ENCODE measurements around the gene OLFM1.

The OLFM1 gene

DNA sequence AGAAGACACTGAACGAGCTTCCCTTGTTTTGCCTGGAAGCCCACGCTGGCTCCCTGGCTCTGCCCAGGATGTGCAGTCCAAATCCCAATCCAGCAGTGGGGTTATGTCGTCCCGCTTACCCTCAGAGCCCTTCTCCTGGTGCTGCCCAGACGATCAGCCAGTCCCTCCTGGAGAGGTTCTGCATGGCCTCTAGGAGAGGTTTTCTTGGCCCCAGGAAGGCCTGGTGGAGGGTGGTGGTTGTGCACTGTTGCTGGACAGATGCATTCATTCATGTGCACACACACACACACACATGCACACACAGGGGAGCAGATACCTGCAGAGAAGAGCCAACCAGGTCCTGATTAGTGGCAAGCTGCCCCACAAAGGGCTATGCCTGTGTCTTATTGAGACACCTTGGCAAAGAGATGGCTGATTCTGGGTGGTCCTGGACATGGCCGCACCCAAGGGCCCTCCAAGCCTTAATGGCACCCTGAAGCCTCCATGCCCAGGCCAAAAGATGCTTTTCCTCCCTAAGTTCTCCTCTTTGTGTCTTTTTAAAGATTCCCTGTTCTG lies 10.5 kb upstream of the OLFM1 start:
- DNase-seq = no peak

DNA sequence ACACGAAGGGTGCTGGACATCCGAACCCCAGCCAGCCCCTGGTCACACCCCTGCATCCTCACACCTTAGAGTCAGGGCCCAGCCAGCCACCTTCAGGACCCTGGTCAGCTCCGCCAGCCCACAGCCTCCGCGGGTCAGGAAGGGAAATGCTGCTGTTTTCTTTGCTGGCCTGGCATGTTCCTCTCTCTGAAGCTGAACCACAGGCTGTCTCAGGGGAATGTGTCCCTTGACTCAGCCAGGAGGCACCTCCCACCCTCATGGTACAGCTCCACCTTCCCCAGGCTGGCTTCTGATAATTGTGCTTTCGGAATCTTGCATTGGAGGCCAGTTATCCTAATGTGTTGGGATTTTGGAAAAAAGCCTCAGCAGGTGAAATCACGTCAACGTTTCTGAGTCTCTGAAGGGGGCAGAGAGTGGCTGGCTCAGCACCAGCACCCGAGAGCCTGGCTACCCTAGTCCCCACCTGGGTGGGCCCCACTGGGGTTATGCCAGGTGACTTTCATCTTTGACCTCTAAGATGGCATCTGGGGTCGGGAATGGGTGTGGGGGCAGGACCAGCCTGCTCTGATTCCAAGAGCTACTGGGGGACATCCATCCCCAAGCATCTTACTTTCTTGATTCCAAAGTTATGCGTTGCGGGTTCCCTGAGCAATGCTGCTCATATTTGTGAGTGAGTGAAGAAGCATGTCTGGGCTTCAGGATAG lies 9.8 kb upstream of the OLFM1 start:
- DNase-seq = peak; percentile 45

DNA sequence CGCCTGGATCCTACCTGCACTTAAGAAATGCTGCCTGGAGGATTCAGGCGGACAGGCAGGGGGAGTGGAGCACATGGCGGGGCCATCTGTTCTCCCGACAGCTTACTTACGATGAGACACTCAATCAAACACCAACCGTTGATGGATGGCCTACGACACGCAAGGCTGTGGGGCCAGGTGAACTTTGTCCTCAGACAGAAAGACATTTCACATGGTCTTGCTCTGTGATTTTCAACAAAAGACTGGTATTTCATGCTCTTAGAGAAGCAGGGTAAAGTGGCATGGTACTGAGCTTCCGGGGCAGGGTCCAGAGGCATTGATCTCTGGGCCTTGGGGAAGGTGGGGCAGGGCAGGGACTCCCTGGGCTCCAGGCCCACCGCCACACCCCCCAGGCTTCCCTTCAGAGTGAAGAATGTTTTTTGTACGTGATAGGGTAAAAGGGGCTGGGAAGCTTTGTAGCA lies 9.1 kb upstream of the OLFM1 start:
- no peak for DNase-seq

DNA sequence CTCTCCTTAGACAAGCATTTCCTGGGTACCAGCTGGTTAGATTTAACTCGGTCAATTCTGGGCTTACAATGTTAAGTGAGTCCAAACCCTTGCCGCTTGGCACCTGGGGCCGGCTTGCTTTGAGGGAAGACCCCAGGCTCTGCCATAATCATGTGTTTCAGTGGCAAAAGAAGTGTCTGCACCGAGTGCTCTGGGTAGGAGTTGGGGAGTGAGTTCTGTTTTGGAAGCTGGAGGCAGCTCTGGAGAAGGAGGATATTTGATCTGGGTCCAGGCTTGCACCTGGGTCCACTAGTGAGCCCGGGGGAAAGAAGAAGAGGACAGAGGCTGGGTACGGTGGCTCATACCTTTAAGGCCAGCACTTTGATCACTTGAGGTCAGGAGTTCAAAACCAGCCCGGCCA lies 8.4 kb upstream of the OLFM1 start:
- no peak for DNase-seq

DNA sequence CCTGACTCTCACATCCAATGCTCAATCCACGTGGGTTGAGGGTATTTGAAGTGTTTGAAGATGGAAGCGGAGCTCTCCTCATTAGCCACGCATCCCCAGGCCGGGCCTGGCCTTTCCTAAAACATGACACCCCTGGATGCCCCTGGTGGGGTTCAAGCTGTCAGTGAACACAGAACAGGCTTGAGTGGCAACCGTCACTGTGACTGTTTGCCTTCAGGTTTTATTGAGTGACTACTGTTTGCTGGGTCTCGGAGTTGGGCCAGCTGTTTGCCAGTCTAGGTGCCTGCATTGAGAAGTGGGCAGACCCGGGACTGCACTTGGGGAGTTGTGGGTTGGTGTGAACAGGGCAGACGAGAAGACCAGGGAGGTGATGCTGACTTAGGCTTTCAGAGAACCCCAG lies 7.8 kb upstream of the OLFM1 start:
- no peak for DNase-seq

DNA sequence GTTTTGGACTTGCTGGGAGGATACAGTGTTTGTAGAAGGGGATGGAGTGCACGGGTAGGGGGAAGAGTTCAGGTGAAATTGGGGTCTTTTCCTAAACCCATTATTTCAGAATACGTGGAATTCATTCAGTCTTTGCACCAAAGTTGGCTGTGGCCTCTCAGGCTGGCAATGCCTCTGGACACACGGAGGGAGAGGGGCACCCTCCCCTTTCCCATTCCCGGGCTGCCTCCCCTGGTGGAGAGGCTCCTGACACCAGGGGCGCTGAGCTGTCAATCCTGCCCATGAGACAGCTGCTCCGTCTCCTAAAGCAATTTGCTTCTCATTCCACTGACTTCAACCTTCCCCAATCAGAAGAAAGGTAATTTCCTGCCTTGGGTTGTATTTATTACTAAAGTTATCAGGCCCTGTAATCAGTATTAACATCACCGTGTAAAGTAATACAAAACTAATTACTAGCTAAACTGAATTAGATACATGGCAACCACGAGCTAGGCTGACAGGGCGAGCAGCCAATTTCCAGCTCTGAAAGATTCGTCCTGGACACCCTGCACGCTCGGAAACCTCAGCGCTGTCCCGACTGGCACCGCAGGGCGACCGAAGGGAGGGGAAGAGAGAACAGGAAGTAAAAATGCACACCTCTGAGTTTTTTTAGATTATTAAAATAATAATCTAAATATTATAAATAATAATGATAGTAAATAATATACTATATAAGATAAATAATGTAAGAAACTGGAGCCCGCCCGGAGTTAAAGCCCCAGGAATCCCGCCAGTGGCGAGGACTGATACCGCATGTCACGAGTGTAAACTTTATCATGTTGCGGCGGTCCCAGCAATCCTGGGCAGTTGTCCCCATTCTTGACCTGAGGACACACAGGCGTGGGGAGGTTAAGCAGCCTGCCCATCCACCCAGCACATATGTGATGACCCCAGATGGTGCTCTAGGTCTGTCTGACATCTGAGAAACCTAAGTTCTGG lies 6.9 kb upstream of the OLFM1 start:
- DNase-seq = no peak

DNA sequence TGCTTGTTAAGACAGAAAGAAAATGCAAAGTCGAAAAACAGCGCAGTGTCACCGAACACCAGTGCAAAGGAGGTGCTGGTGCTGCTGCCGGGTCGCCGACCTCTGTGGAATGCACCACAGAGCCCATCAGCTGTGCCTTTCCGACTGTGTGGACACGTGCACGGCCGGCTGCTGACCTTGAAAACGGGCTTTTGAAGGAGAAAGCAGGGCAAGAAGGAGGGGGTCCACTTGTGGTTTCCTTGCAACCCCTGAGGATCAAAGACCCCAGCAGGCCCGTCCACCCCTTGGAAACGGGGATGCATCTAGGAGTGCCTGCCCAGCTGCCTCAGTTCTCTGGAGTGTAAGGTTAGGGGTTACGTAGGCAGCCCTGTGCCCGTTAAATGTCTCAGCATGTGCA lies 6.2 kb upstream of the OLFM1 start:
- no peak for DNase-seq

DNA sequence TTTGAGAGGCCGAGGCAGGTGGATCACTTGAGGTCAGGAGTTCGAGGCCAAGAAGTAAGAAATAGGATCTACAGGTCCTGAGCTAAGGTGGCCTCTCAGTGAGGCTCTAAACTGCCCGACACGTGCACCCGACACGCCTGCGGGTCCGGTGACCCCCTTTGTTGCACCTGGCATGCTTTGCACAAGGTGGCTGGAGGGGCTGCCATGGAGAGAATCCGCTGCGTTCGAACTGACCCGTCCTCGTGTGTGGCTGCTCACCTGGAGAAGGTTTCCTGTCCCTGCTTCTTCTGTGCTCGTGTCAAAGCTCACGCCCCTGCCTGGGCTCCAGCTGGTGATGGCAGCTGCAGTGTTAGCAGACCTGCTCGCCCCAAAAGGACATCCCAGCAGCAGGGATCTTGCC lies 5.7 kb upstream of the OLFM1 start:
- no peak for DNase-seq

DNA sequence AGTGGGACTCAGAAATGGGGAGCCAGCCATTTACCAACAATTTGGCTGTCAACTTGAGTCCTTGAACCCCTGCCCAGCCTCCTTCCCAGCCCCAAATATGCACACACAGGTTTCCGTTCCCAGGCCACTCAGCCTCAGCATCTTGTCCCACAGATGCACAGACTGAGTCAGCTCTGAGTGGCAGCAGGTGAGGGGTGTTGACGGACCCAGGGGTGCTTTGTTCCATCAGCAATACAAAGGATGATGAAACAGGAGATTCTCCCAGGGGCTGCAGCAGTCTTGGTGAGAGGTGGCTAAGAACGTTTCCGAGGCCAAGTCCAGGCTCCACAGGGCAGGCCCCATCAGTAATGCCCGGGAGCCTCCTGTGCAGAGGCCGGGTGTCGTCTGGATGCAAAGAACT lies 4.9 kb upstream of the OLFM1 start:
- no peak for DNase-seq

DNA sequence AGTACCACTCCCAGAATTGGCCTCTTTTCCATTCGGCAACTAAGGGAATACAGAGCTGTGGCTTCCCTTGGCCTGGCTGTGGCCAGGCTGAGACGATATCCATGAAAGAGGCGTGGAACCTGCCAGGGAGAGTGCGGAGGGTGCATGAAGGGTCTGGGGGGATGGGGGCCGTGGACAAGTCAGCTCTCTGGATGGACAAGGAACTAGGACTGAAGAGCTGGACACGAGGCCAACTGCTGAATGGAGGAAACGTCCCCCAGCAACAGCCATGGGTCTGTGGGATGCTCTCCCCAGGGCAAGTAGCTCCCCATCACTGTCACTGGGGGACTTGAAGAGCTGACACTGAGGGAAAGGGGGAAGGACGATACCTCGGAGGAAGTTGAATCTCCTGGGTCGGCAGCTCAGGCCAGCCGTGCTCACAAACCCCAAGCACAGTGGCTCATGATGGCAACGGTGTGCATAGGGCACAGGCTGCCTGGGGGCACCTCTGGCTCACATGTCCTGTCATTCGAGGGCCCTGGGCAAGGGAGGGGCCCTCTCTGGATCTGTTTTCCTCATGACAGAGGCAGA lies 4.1 kb upstream of the OLFM1 start:
- DNase-seq = no peak

DNA sequence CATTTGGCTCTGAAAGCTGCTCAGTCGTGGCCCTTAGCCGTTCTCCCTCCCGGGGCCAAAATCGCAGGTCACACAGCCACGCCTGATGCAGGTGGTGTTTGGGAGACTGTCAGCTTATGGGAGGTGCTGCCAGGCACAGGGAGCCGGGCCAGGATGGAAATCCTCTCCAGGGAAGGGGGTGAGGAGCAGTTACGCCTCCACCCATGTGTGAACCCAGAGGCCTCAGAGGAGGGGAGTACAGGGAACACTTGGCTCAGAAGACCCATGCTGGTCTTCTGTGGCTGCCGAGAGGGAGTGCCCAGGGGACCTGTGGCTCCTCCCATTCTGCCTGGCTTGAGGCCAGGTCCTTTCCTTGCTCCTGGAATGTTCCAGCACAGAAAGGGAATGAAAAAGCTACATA lies 3.6 kb upstream of the OLFM1 start:
- no peak for DNase-seq

DNA sequence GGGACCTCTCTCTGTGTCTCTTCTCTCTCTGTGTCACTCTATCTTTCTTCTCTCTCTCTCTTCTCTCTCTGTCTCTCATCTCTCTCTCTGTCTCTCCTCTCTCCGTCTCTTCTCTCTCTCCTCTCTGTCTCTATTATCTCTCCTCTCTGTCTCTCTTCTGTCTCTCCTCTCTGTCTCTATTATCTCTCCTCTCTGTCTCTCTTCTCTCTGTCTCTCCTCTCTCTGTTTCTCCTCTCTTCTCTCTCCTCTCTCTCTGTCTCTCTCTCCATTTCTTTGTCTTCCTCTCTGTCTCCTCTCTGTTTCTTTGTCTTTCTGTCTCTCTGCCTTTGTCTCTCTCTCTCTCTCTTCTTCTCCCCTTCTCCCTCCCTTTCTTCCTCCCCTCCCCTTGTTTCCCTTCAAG lies 3.2 kb upstream of the OLFM1 start:
- DNase-seq = no peak

DNA sequence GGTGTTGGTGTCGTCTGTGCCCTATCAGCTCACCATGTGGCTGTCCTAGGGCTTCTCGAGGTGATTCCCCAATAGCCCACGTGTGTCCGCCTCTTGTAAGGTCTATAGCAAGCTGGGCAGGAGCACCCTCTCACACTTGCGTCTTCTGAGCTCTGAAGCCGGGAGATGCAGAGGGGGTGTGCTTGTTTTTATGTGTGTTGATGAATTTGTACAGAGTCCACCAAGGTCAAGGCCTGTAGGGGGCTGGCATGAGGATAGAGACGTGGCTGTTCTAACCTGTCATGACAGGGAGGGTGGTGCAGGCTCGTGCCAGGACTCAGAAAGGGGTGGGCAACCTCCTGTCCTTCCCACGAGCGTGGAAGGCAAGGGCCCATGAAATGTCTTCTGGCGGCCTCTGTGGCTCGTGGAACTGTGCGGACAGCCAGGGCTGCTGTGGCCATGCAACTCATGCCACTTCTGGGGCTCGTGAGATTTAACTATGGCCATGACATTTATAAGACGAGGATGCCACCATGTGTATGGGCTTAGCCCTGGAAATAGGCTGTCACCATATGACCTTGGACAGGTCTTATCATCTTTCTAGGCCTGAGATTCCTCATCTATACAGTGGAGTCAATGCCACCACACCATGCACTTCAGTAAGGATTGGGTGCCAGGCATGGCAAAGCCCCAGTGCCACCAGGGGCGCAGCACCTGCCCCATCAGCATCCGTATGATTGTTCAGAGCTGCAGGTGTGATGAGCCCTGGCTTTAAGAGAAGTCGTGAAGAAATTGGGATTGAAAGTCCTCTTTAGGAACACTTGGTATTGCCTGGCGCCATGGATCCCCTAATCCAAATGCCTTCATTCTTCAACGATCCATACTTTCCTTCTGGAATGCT lies 2.3 kb upstream of the OLFM1 start:
- DNase-seq = no peak

DNA sequence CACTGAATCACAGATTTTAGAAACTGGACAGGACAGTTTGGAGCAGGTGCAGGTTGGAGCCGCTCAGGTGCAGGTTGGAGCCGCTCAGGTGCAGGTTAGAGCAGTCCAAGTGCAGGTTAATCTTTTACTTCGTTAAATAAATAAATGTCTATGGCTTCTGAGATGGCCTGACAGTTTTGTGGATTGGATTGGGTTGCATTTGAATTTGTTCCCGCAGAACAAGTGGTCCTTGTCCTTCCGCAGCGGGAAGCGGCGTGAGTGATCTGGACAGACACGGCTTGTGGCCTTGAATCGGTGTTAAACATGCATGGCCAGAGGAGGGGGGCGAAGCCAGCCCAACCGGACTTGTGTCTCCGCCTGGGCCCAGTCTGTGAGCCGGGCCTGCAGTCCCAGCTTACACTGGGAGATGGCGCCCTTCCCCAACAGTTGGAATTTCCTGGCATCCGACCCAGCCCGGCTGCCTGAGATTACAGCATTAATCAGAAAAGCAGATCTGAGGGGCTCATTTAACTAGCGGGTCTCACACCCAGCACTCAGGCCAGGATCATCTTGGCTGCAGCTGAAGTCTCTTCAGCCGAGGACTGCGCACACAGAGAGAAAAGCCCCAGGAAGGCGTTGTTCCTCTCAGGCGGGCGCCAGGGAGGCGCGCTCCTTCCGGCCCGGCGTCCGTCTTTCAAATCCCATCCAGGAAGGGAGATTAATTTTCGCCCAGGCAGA lies 1.5 kb upstream of the OLFM1 start:
- peak; percentile 50 for DNase-seq

DNA sequence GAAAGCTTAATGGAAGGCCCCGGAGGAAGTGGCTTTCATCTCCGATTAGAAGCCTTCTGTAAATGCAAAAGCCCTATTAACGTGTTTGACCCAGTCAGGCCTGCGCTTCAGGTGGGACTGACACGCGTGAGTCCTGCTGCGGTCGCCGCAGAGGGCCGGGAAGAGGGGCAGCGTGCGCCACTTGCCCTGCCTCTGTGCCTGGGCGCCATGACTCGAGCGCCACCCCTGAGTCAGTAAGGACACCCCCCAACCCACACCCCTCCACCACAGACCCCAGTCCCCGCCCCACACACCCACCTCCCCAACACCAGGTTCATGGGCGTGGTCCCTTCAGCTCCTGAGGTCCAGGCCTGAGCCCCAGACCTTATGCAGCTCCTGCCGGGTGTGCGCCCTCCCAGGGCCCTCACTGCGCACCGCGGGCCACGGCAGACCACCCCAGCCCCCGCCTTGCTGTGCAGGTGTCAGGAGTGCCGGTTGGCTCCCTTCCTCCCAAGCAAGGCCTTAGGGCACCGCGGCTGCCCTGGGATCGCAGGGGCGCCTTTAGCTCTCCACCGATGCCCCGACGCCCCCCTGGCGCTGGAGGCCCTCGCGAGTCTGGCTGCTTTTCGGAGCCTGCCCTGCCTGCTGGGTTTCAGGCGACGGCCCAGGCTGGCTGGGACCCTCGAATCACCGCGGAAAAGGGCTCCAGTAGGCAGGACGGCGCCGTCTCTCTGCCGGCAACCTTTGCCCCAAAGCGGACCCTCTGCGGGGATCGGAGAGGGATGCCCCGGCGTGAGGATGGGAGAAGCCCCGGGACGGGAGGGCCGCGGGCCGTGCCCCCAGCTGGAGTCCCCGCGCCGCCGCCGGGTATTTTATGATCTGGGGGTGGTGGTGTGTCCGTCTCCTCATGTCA lies 625 bp upstream of the OLFM1 start:
- DNase-seq = no peak

DNA sequence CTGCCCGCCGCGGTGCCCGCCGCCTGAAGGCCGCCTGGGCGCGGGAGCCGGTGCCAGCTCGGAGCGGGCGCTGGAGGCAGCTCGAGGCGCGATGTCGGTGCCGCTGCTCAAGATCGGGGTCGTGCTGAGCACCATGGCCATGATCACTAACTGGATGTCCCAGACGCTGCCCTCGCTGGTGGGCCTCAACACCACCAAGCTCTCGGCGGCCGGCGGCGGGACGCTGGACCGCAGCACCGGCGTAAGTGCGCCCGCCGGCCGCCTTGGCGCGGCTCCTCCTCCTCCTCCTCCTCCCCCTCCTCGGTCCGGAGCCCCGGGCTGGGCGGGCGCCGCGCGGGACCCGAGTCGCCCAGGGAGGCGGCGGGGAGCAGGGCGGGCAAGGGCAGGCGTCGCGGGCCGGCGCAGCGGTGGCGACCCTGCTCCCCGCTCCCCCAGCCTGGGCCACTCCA lies 455 bp downstream of the OLFM1 start:
- no peak for DNase-seq

DNA sequence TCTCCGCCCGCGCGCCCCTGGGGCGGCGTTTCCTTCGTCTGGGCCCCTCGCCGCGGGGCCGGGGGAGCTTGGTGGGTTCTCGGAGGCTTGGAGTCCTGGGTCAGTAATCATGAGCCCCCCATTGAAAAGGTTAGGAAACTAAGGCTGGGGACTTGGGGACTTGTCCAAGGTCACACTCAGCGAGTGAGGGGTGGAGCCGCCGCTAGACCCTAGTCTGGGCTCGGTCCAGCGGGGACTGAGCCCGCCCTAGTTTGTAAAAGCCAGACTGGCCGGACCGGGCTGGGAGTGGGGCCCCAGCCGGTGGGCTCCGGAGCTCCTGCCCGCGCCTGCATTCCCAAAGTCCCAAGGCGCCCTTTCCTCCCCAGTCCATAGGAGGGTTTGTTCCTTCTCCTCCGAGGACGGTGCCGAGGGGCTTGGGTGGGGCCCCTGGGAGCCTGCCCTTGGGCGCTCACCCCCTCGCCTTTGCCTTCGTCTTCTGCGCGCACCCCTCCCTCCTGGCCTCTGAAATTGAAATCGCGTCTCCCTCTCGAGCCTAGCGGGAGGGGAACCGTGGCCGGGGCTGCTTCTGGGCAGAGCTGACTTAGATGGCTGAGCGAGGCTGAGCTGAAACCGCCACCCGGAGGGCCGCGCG lies 995 bp downstream of the OLFM1 start:
- no peak for DNase-seq

DNA sequence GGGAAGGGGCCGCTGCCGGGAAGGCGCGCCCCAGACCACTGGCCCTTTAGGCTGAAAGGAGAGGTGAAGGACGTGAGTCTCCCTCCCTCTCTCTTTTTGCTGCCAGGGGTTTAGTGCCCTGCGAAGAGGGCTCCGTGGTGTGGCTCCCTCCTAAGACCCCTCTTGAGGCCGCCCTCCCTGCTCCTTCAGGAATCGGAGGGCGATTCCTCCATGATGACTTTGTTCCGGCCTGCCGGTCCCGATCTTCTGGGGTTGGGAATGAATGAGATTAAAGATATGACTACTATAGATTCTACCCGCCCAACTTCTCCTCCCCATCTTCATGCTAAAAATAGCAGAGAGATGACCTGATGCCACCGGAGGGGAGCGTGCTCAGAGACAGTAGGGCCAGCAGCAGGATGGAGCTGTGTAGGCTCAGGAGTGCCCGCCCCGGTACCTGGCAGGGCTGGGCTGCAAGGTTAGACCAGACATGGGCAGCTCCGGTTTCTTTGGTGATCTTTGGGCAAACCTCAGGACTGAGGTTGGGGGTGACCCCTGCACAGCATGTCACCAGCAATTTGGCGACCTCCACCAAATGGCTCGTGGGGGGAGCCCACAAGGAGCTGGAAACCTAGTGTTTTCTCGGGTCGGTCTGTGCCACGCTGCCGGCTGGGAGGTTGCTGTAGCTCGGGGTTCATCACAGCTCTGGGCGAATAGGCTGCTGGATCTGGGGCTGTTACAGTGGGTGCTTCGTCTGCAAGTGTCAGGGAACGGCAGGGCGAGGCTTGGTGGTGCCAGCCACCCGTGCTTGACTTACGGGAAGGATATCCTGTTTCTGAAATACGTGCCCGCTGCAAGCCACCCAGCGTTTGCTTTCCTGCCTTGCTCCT lies 1.7 kb downstream of the OLFM1 start:
- DNase-seq = no peak

DNA sequence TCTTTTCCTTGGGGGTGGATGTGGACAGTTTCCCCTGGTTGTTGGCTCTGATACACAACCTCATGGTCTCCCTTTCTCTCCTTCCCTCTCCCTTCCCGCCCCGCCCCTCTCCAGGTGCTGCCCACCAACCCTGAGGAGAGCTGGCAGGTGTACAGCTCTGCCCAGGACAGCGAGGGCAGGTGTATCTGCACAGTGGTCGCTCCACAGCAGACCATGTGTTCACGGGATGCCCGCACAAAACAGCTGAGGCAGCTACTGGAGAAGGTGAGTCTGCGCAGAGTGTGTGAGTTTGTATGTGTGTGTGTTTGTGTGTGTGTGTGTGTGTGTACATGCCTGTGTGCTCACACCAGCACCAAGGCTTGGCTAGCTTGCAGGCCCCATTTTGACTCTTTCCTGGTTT lies 2.6 kb downstream of the OLFM1 start:
- no peak for DNase-seq
